Measurements from ENCODE around the gene GDF7. TPM values are rescaled to one million over a fixed set of nuclear protein-coding genes. Genes with fewer than 3 reads are reported as not detected.

The GDF7 gene
- total and polyA plus RNA-seq, 2 of the 4 experiments (the other 2 are of a cell fraction): under 0.01 to 0.02 TPM

GRCh38 chr2:20645761-20646160, 21.2 kb upstream of the GDF7 start:
- ATAC-seq (ENCODE audit: low read depth) (no peak), DNase-seq (no peak)
- no peak overlapping the region for H3K56ac ChIP-seq (ENCODE audit: extremely low read depth, insufficient read depth, low read length)
- no peak overlapping the region for H2BK15ac ChIP-seq (ENCODE audit: low read depth, low read length)
- no peak overlapping the region for H3K18ac ChIP-seq (ENCODE audit: low read depth, low read length)
- POLR2A ChIA-PET (ENCODE audit: unreplicated experiment): no interaction called here
- TF ChIP-seq SMC3 (IDR thresholded peaks at IDR 0.05; ENCODE audit: low read depth, low read length) (no peak), BHLHE40 (IDR thresholded peaks at IDR 0.05; ENCODE audit: low read depth, low read length) (no peak)
- H3K4ac ChIP-seq (ENCODE audit: low read depth, low read length): no peak overlapping the region
- 78% methylated on average over 4 of the region's 10 CpGs; no CpG with 5 or more reads in 1 of the 2 experiments for WGBS, 2 experiments (ENCODE audit: extremely low coverage in 2 of 2, insufficient read length in 1 of 2)
- H3K4me2 ChIP-seq (ENCODE audit: low read depth, low read length): no peak overlapping the region
- no peak overlapping the region for H3K14ac ChIP-seq (replicated peaks; ENCODE audit: low read depth, low read length)
- peaks cover 10 to 57% of the 10 kb centered on the region in 2 experiments; a peak in 3 of 4 replicates for H3K79me1 ChIP-seq (ENCODE audit: low read depth in 1 of 2, low read length in 2 of 2)
- in situ Hi-C loops (cut with MboI; ENCODE audit: low sequenced_read_pairs) (no loop called here), dilution Hi-C loops (cut with HindIII; ENCODE audit: low sequenced_read_pairs, unreplicated experiment) (loop anchor here (25.0 kb wide), 1 partner anchor 258 kb away; no protein-coding TSS in a partner anchor), intact Hi-C loops (cut with micrococcal nuclease) (no loop called here)
- no peak overlapping the region for H2BK5ac ChIP-seq (ENCODE audit: low read depth, low read length, poor library complexity, severe bottlenecking)
- peaks cover 11% of the 10 kb centered on the region for H3K9me1 ChIP-seq (ENCODE audit: insufficient read depth, low read length)
- peaks cover 22% of the 10 kb centered on the region for H4K20me1 ChIP-seq (ENCODE audit: insufficient read depth, low read length)
- no peak overlapping the region for H2AK5ac ChIP-seq (ENCODE audit: low read depth, low read length)
- no peak overlapping the region for H2BK20ac ChIP-seq (ENCODE audit: low read depth, low read length)
- BruUV-seq (replicated peaks): no TSS peak
- no peak overlapping the region for H3K23ac ChIP-seq (ENCODE audit: low read depth, low read length)
- H3K9me3 ChIP-seq (ENCODE audit: control insufficient read depth, insufficient read depth, low read length): no peaks in the 10 kb centered on the region
- H3K36me3 ChIP-seq (ENCODE audit: control insufficient read depth, insufficient read depth, low read length): peaks cover 17% of the 10 kb centered on the region; the same call in 1 of the 2 replicates
- H4K5ac ChIP-seq (ENCODE audit: low read depth, low read length): no peak overlapping the region
- CTCF ChIA-PET: no interaction called here
- H4K8ac ChIP-seq (ENCODE audit: low read depth in 2 of 2, low read length in 2 of 2): no peak overlapping the region
- H2BK120ac ChIP-seq (ENCODE audit: low read depth, low read length): no peak overlapping the region
- no peak overlapping the region for H3K27ac ChIP-seq (ENCODE audit: insufficient read depth, low read length)
- H3K4me1 ChIP-seq (ENCODE audit: control insufficient read depth, insufficient read depth, low read length): peaks cover 7% of the 10 kb centered on the region; the same call in 1 of the 2 replicates
- H3K4me3 ChIP-seq (ENCODE audit: insufficient read depth, low read depth, low read length): no peak overlapping the region
- H2AK9ac ChIP-seq (replicated peaks; ENCODE audit: low read depth, low read length, poor library complexity): no peak overlapping the region
- H2AFZ ChIP-seq (replicated peaks; ENCODE audit: low read length, poor library complexity): no peak overlapping the region
- H4K91ac ChIP-seq (ENCODE audit: insufficient read depth, low read depth, low read length): no peak overlapping the region
- no peaks in the 10 kb centered on the region for H3K27me3 ChIP-seq (ENCODE audit: control insufficient read depth, insufficient read depth, low read length)
- no peak overlapping the region for H3K9ac ChIP-seq (ENCODE audit: low read depth, low read length)

All from IMR-90 (cell line).